ENCODE measurements around the gene MET.
"Not testable (repeated sequence)": the region's sequence is repeated elsewhere in the genome, so short reads cannot be mapped to it uniquely, and the experiment has no call there.

Gene MET

GRCh38 chr7:116653646-116654045 is 18.4 kb upstream of the MET start:
- DNase-seq: no peak
- H3K4me1 ChIP-seq: no peaks in the 10 kb centered on the region
- TF ChIP-seq, protein P1, sequence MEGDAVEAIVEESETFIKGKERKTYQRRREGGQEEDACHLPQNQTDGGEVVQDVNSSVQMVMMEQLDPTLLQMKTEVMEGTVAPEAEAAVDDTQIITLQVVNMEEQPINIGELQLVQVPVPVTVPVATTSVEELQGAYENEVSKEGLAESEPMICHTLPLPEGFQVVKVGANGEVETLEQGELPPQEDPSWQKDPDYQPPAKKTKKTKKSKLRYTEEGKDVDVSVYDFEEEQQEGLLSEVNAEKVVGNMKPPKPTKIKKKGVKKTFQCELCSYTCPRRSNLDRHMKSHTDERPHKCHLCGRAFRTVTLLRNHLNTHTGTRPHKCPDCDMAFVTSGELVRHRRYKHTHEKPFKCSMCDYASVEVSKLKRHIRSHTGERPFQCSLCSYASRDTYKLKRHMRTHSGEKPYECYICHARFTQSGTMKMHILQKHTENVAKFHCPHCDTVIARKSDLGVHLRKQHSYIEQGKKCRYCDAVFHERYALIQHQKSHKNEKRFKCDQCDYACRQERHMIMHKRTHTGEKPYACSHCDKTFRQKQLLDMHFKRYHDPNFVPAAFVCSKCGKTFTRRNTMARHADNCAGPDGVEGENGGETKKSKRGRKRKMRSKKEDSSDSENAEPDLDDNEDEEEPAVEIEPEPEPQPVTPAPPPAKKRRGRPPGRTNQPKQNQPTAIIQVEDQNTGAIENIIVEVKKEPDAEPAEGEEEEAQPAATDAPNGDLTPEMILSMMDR (IDR thresholded peaks at IDR 0.05; ENCODE audit: low read depth, low read length): no peak
- H3K36me3 ChIP-seq: no peaks in the 10 kb centered on the region
- no peak overlapping the region for H3K4me3 ChIP-seq (ENCODE audit: low read depth, low read length)
- no peaks in the 10 kb centered on the region for H3K27me3 ChIP-seq
- H3K9me3 ChIP-seq: no peaks in the 10 kb centered on the region

- H3K36me3 ChIP-seq; DNase-seq; H3K4me1 ChIP-seq; H3K9me3 ChIP-seq; H3K27me3 ChIP-seq; H3K4me3 ChIP-seq (ENCODE audit: low read depth, low read length): not testable (repeated sequence)
These were observed 12.7 kb upstream of the MET start for GRCh38 chr7:116659248-116659647.

DNA sequence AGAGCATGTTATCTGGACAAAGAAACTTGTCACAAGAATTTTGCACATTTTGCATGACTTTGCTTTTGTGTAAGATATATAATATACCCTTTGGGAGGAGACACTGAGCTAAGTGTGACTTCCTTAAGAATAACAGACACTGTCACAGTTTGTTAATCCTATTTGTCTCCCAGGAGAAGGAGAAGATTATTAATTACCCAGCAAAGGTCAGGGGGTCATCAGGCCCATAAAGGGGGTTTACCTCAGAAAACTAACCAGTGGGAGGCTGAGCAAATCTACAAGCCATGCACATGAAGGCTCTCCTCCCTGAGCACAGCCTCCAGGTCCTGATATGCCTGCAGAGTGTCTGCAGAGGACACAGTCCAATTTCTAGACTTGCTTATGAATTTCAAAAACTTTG is 10.1 kb upstream of the MET start:
- no peak overlapping the region for H3K4me3 ChIP-seq (ENCODE audit: low read depth, low read length)
- DNase-seq: no peak
- TF ChIP-seq, protein P1 (IDR thresholded peaks at IDR 0.05; ENCODE audit: low read depth, low read length): no peak
- no peaks in the 10 kb centered on the region for H3K9me3 ChIP-seq
- H3K36me3 ChIP-seq: no peaks in the 10 kb centered on the region
- H3K4me1 ChIP-seq: no peaks in the 10 kb centered on the region
- H3K27me3 ChIP-seq: no peaks in the 10 kb centered on the region

- Histone ChIP-seq H3K27me3 (no peaks in the 10 kb centered on the region), H3K4me1 (no peaks in the 10 kb centered on the region), H3K36me3 (no peaks in the 10 kb centered on the region), H3K9me3 (no peaks in the 10 kb centered on the region), H3K4me3 (ENCODE audit: low read depth, low read length) (no peak overlapping the region)
- TF ChIP-seq, protein P1 (IDR thresholded peaks at IDR 0.05; ENCODE audit: low read depth, low read length): no peak
- DNase-seq: no peak
These were observed 8.3 kb upstream of the MET start for GRCh38 chr7:116663744-116664143.

DNA sequence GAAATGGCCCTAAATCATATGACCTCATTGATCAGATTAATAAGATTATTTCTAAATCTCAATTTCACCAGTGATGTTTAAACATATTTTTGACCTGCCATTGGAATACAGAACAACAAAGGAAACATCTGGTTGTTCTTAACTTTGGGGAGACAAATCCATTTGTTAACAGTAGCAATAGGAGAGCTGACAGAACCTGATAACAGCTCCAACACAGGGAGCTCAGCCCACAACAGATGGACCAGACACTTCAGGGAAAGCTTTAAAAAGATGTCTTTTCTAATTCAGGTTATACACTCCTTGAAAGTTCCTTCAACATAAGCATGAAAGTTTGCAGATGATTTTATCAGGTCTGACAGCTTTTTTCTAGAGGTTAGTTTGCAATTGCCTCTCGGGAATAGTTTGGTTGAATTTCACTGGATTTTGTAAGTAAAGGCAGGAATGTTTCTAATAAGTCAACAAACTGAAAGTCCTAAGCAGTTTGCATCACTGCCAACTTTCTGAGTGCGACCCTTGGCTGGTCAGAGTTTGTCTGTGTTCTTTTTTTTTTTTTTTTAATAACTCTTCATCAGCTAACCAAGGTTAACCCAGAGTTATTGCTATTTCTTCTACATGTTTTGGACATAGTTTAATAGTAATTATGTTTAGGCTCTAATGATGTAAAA is 6.5 kb upstream of the MET start:
- Histone ChIP-seq H3K36me3 (no peaks in the 10 kb centered on the region), H3K4me3 (ENCODE audit: low read depth, low read length) (no peak overlapping the region), H3K9me3 (no peaks in the 10 kb centered on the region), H3K4me1 (no peaks in the 10 kb centered on the region), H3K27me3 (peaks cover 6% of the 10 kb centered on the region; the same call in 1 of the 2 replicates)
- DNase-seq: no peak
- TF ChIP-seq, protein P1 (IDR thresholded peaks at IDR 0.05; ENCODE audit: low read depth, low read length): no peak

DNA sequence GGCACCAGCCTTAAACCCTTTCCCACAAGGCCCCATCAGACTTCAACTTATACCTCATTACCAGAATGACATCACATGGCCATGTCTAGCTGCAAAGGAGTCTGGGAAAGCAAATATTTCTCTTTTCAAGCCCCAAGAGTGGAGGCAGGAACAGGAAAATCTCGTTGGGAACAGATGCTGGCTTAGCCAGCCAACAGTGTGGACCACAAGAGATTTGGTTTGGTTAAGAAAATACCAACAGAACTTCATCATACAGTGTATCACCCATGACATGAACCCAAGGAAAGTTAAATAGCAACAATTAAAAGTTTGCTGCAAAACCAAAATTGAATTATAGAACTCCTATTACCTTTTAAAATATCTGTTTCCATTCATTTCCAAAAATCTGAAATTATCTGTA is 2.2 kb upstream of the MET start:
- no peak overlapping the region for H3K4me3 ChIP-seq (ENCODE audit: low read depth, low read length)
- no peaks in the 10 kb centered on the region for H3K36me3 ChIP-seq
- no peaks in the 10 kb centered on the region for H3K9me3 ChIP-seq
- TF ChIP-seq, protein P1 (IDR thresholded peaks at IDR 0.05; ENCODE audit: low read depth, low read length): no peak
- H3K27me3 ChIP-seq: peaks cover 49% of the 10 kb centered on the region
- no peaks in the 10 kb centered on the region for H3K4me1 ChIP-seq
- no peak for DNase-seq

Data from BE2C (cell line).